Glomerular visceral epithelial cell (primary cell): ENCODE data around the gene TMEM235.
"Not testable (repeated sequence)": the region's sequence is repeated elsewhere in the genome, so short reads cannot be mapped to it uniquely, and the experiment has no call there.

Experiments
- DNase-seq: peaks from one replicate; pipeline ENCODE4 v3.0.0-alpha.2; 2016; ENCODE audit errors: extremely low spot score

TMEM235 gene

GRCh38 chr17:78219396-78220150 lies 11.9 kb upstream of the TMEM235 start:
- DNase-seq = no peak

GRCh38 chr17:78223061-78223460 lies 8.4 kb upstream of the TMEM235 start:
- no peak for DNase-seq

GRCh38 chr17:78223765-78224164 lies 7.7 kb upstream of the TMEM235 start:
- no peak for DNase-seq

GRCh38 chr17:78224231-78225087 lies 7.0 kb upstream of the TMEM235 start:
- no peak for DNase-seq

- DNase-seq = no peak
Observed at GRCh38 chr17:78225088-78225865, 6.2 kb upstream of the TMEM235 start.

GRCh38 chr17:78226055-78226758 lies 5.2 kb upstream of the TMEM235 start:
- no peak for DNase-seq

- no peak for DNase-seq
Observed at GRCh38 chr17:78226759-78227454, 4.5 kb upstream of the TMEM235 start.

GRCh38 chr17:78227455-78227916 lies 3.9 kb upstream of the TMEM235 start:
- DNase-seq = no peak

GRCh38 chr17:78228176-78228575 lies 3.3 kb upstream of the TMEM235 start:
- no peak for DNase-seq

GRCh38 chr17:78230252-78230962 lies 1.0 kb upstream of the TMEM235 start:
- no peak for DNase-seq

GRCh38 chr17:78231991-78232858 lies 794 bp downstream of the TMEM235 start:
- no peak for DNase-seq

GRCh38 chr17:78232859-78233173 lies 1.4 kb downstream of the TMEM235 start:
- no peak for DNase-seq

GRCh38 chr17:78233678-78234077 lies 2.2 kb downstream of the TMEM235 start:
- no peak for DNase-seq

- no peak for DNase-seq
Observed at GRCh38 chr17:78234261-78234865, 2.9 kb downstream of the TMEM235 start.

GRCh38 chr17:78235022-78235421 lies 3.6 kb downstream of the TMEM235 start:
- DNase-seq = not testable (repeated sequence)

GRCh38 chr17:78235885-78236284 lies 4.5 kb downstream of the TMEM235 start:
- DNase-seq = no peak

- no peak for DNase-seq
Observed at GRCh38 chr17:78236362-78237127, 5.1 kb downstream of the TMEM235 start.

GRCh38 chr17:78237401-78238012 lies 6.1 kb downstream of the TMEM235 start:
- DNase-seq = no peak
